Muscle layer of colon (tissue), 2 donors: ENCODE measurements around the gene CPLX1.

ENCODE experiments used
- H3K27ac ChIP-seq: one replicate; pipeline ENCODE4 v1.7.0; 2013; ENCODE audit warnings: low read depth, mild to moderate bottlenecking, low read length, moderate library complexity
- H3K27me3 ChIP-seq, 2 donors: one replicate each; pipeline ENCODE4 v1.7.0; 2013; ENCODE audit warnings: low read length in 2 of 2, mild to moderate bottlenecking in 2 of 2; ENCODE audit not compliant: insufficient read depth in 2 of 2, control insufficient read depth in 1 of 2
- H3K36me3 ChIP-seq: one replicate; pipeline ENCODE4 v1.7.0; 2013; ENCODE audit warnings: mild to moderate bottlenecking, low read length; ENCODE audit not compliant: insufficient read depth
- H3K4me1 ChIP-seq: one replicate; pipeline ENCODE4 v1.7.0; 2013; ENCODE audit warnings: mild to moderate bottlenecking, low read length; ENCODE audit not compliant: insufficient read depth
- H3K4me3 ChIP-seq, 2 donors: one replicate each; pipeline ENCODE4 v1.7.0; 2013; ENCODE audit warnings: low read length in 2 of 2, low read depth in 1 of 2, mild to moderate bottlenecking in 1 of 2, moderate library complexity in 1 of 2
- H3K9ac ChIP-seq: one replicate; pipeline ENCODE4 v1.7.0; 2013; ENCODE audit warnings: low read length
- H3K9me3 ChIP-seq: one replicate; pipeline ENCODE4 v1.7.0; 2013; ENCODE audit warnings: mild to moderate bottlenecking, low read length
- donor health status: abdominal sarcoma.
- donor health status: Adenocarcinoma of cecum.

Gene CPLX1

GRCh38 chr4:866068-866760 lies 40.3 kb upstream of the CPLX1 start:
- Histone ChIP-seq H3K36me3 (peaks cover 58% of the 10 kb centered on the region), H3K9ac (no peak overlapping the region), H3K9me3 (no peaks in the 10 kb centered on the region), H3K4me1 (no peaks in the 10 kb centered on the region), H3K4me3 (no peak overlapping the region), H3K27ac (no peak overlapping the region), H3K27me3 (no peaks in the 10 kb centered on the region)

- Histone ChIP-seq H3K4me3 (no peak overlapping the region), H3K27me3 (no peaks in the 10 kb centered on the region), H3K9ac (no peak overlapping the region), H3K36me3 (peaks cover 64% of the 10 kb centered on the region), H3K27ac (no peak overlapping the region), H3K4me1 (no peaks in the 10 kb centered on the region), H3K9me3 (no peaks in the 10 kb centered on the region)
Observed at GRCh38 chr4:865572-865971, 39.6 kb upstream of the CPLX1 start.

- peaks cover 69% of the 10 kb centered on the region for H3K36me3 ChIP-seq
- no peak overlapping the region for H3K4me3 ChIP-seq
- H3K9ac ChIP-seq = no peak overlapping the region
- no peaks in the 10 kb centered on the region for H3K27me3 ChIP-seq
- H3K4me1 ChIP-seq = no peaks in the 10 kb centered on the region
- H3K27ac ChIP-seq = no peak overlapping the region
- no peaks in the 10 kb centered on the region for H3K9me3 ChIP-seq
Observed at GRCh38 chr4:865121-865465, 39.2 kb upstream of the CPLX1 start.

- H3K4me1 ChIP-seq = no peaks in the 10 kb centered on the region
- H3K27ac ChIP-seq = no peak overlapping the region
- no peak overlapping the region for H3K9ac ChIP-seq
- H3K4me3 ChIP-seq = no peak overlapping the region
- peaks cover 74% of the 10 kb centered on the region for H3K36me3 ChIP-seq
- no peaks in the 10 kb centered on the region for H3K27me3 ChIP-seq
- H3K9me3 ChIP-seq = no peaks in the 10 kb centered on the region
Observed at GRCh38 chr4:864456-865120, 38.7 kb upstream of the CPLX1 start.

- no peaks in the 10 kb centered on the region for H3K27me3 ChIP-seq
- H3K36me3 ChIP-seq = peaks cover 76% of the 10 kb centered on the region
- no peaks in the 10 kb centered on the region for H3K4me1 ChIP-seq
- H3K9me3 ChIP-seq = no peaks in the 10 kb centered on the region
- no peak overlapping the region for H3K27ac ChIP-seq
- no peak overlapping the region for H3K4me3 ChIP-seq
- H3K9ac ChIP-seq = no peak overlapping the region
Observed at GRCh38 chr4:860561-860960, 34.6 kb upstream of the CPLX1 start.

- H3K4me1 ChIP-seq = no peaks in the 10 kb centered on the region
- H3K36me3 ChIP-seq = peaks cover 68% of the 10 kb centered on the region
- no peak overlapping the region for H3K4me3 ChIP-seq
- no peaks in the 10 kb centered on the region for H3K27me3 ChIP-seq
- H3K9me3 ChIP-seq = no peaks in the 10 kb centered on the region
- H3K9ac ChIP-seq = no peak overlapping the region
- H3K27ac ChIP-seq = no peak overlapping the region
Observed at GRCh38 chr4:859496-859895, 33.6 kb upstream of the CPLX1 start.

GRCh38 chr4:858831-859451 lies 33.0 kb upstream of the CPLX1 start:
- H3K36me3 ChIP-seq = peaks cover 63% of the 10 kb centered on the region
- H3K9me3 ChIP-seq = no peaks in the 10 kb centered on the region
- H3K4me3 ChIP-seq = no peak overlapping the region

GRCh38 chr4:858041-858481 lies 32.1 kb upstream of the CPLX1 start:
- Histone ChIP-seq H3K36me3 (peaks cover 57% of the 10 kb centered on the region), H3K4me1 (no peaks in the 10 kb centered on the region)

More at GRCh38 chr4:858831-859451, 33.0 kb upstream of the CPLX1 start:
- Histone ChIP-seq H3K27ac (no peak overlapping the region), H3K27me3 (no peaks in the 10 kb centered on the region), H3K9ac (no peak overlapping the region), H3K4me1 (no peaks in the 10 kb centered on the region)

GRCh38 chr4:857461-857860 lies 31.5 kb upstream of the CPLX1 start:
- peaks cover 52% of the 10 kb centered on the region for H3K36me3 ChIP-seq
- H3K9ac ChIP-seq = no peak overlapping the region
- no peaks in the 10 kb centered on the region for H3K27me3 ChIP-seq
- no peak overlapping the region for H3K4me3 ChIP-seq
- H3K27ac ChIP-seq = no peak overlapping the region
- H3K4me1 ChIP-seq = no peaks in the 10 kb centered on the region
- no peaks in the 10 kb centered on the region for H3K9me3 ChIP-seq

More at GRCh38 chr4:858041-858481, 32.1 kb upstream of the CPLX1 start:
- no peak overlapping the region for H3K27ac ChIP-seq
- no peak overlapping the region for H3K9ac ChIP-seq
- H3K4me3 ChIP-seq = no peak overlapping the region
- H3K27me3 ChIP-seq = no peaks in the 10 kb centered on the region
- no peaks in the 10 kb centered on the region for H3K9me3 ChIP-seq

GRCh38 chr4:856225-856901 lies 30.4 kb upstream of the CPLX1 start:
- Histone ChIP-seq H3K27ac (no peak overlapping the region), H3K9me3 (no peaks in the 10 kb centered on the region), H3K9ac (no peak overlapping the region), H3K4me1 (no peaks in the 10 kb centered on the region), H3K4me3 (no peak overlapping the region), H3K36me3 (peaks cover 46% of the 10 kb centered on the region), H3K27me3 (no peaks in the 10 kb centered on the region)

GRCh38 chr4:855880-856224 lies 29.9 kb upstream of the CPLX1 start:
- Histone ChIP-seq H3K36me3 (peaks cover 44% of the 10 kb centered on the region), H3K27me3 (no peaks in the 10 kb centered on the region), H3K4me1 (no peaks in the 10 kb centered on the region), H3K9me3 (no peaks in the 10 kb centered on the region), H3K4me3 (no peak overlapping the region), H3K9ac (no peak overlapping the region), H3K27ac (no peak overlapping the region)
